ENCODE data around the gene PDCD10. TPM values are rescaled to one million over a fixed set of nuclear protein-coding genes. Genes with fewer than 3 reads are reported as not detected.

PDCD10 gene
- total RNA-seq, 4 donors from 2014 or later, result 45.9 to 104 (median 78.0) TPM

GRCh38 chr3:167711439-167711838 lies 23.3 kb downstream of the PDCD10 start:
- Histone ChIP-seq H3K36me3 (peaks cover 0 to 54% (median 0%) of the 10 kb centered on the region in 3 donors), H3K9me3 (no peaks in the 10 kb centered on the region), H3K27me3 (no peaks in the 10 kb centered on the region), H3K4me3 (no peak overlapping the region), H3K4me1 (no peaks in the 10 kb centered on the region), H3K27ac (no peak overlapping the region)
- no peak for TF ChIP-seq POLR2A (IDR thresholded peaks at IDR 0.05)
- TF ChIP-seq CTCF (IDR thresholded peaks at IDR 0.05), result no peak
- DNase-seq, result no peak
- intact Hi-C loops (cut with DNase I), result no loop called here
- WGBS, 2 donors, result 80 to 93% methylated on average over 1 of the region's 1 CpG

DNA sequence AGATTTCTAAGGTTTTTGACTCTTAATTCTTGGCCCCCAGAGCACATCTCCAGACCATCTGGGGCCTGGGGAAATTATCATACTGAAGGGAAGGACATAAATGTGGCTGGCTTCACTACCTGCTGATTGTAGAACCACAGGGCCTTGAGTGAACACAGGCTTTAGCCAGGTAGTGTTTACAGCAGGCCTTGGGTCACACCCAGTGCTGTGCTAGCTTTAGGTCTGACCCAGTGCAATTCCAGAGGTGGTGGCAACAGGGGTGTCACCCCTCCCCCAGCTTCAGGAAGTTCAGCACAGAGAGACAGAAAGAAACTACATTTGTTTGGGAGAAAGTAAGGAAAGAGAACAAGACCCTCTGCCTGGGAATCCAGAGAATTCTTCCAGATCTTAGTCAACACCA lies 24.1 kb downstream of the PDCD10 start:
- H3K4me1 ChIP-seq, result no peaks in the 10 kb centered on the region
- H3K4me3 ChIP-seq, result no peak overlapping the region
- H3K36me3 ChIP-seq, result peaks cover 0 to 58% (median 0%) of the 10 kb centered on the region in 3 donors
- no peaks in the 10 kb centered on the region for H3K9me3 ChIP-seq
- DNase-seq, result no peak
- TF ChIP-seq CTCF (IDR thresholded peaks at IDR 0.05), result no peak
- TF ChIP-seq POLR2A (IDR thresholded peaks at IDR 0.05), result no peak
- H3K27me3 ChIP-seq, result no peaks in the 10 kb centered on the region
- no peak overlapping the region for H3K27ac ChIP-seq
- intact Hi-C loops (cut with DNase I), result no loop called here

- Histone ChIP-seq H3K27ac (no peak overlapping the region), H3K4me1 (no peaks in the 10 kb centered on the region), H3K9me3 (no peaks in the 10 kb centered on the region), H3K36me3 (peaks cover 0 to 61% (median 0%) of the 10 kb centered on the region in 3 donors), H3K4me3 (no peak overlapping the region), H3K27me3 (no peaks in the 10 kb centered on the region)
- no peak for DNase-seq
- TF ChIP-seq CTCF (IDR thresholded peaks at IDR 0.05), result no peak
- no peak for TF ChIP-seq POLR2A (IDR thresholded peaks at IDR 0.05)
- 85 to 100% methylated on average over 3 to 4 of the region's 4 CpGs for WGBS, 2 donors
- intact Hi-C loops (cut with DNase I), result no loop called here
These were observed 25.0 kb downstream of the PDCD10 start for GRCh38 chr3:167709690-167710089.

DNA sequence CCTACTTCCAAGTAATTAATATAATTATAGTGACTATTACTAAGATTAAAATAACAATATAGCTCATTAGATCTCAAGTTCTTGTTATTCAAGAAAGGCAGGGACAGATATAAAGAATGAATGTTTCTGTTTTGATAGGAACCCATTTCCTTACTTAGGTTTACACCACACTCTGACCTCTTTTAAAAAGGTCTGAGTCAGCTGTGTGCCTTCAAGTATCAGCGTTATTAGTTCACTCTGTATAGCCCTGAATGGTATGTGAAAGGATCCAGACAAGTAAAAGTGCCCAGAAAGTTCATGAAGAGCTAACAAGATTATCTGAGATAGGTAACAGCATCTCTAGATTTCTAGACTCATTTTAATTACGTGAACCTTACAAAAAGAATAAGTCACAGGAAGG lies 28.9 kb downstream of the PDCD10 start:
- TF ChIP-seq CTCF (IDR thresholded peaks at IDR 0.05), result no peak
- intact Hi-C loops (cut with DNase I), result no loop called here
- Histone ChIP-seq H3K36me3 (peaks cover 0 to 70% (median 0%) of the 10 kb centered on the region in 3 donors), H3K27ac (no peak overlapping the region), H3K4me1 (no peaks in the 10 kb centered on the region), H3K27me3 (no peaks in the 10 kb centered on the region), H3K4me3 (no peak overlapping the region), H3K9me3 (no peaks in the 10 kb centered on the region)
- 69 to 75% methylated on average over 2 of the region's 2 CpGs for WGBS, 2 donors
- DNase-seq, result no peak

DNA sequence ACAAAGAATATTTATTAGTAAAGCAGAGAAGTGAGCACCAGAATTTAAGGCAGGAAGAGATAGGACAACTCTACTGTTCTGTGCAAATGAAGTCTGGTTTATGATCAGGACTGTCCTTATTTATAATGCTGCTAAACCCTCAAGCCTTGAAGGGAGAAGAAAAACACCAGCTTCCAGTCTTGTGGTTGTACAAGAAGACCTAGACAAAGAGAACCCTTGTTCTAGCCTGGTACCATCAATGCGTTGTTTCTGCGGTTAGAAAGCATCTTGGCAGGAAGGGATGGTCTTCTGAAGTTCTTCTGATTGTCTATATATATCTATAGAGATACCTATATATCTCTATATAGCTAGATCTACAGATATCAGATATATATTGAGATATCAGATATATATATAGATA lies 33.8 kb downstream of the PDCD10 start:
- H3K4me1 ChIP-seq, result no peaks in the 10 kb centered on the region
- no peak overlapping the region for H3K27ac ChIP-seq
- DNase-seq, result no peak
- intact Hi-C loops (cut with DNase I), result no loop called here
- no peaks in the 10 kb centered on the region for H3K9me3 ChIP-seq
- peaks cover 0 to 52% (median 0%) of the 10 kb centered on the region in 3 donors for H3K36me3 ChIP-seq
- H3K4me3 ChIP-seq, result no peak overlapping the region
- no peak for TF ChIP-seq CTCF (IDR thresholded peaks at IDR 0.05)
- no peak for TF ChIP-seq POLR2A (IDR thresholded peaks at IDR 0.05)
- WGBS, 2 donors, result 98 to 100% methylated on average over 2 of the region's 2 CpGs
- H3K27me3 ChIP-seq, result no peaks in the 10 kb centered on the region

All from esophagus squamous epithelium (tissue), 5 donors.